Nucleus accumbens (tissue), 56 donors: Measurements from ENCODE around the gene MYO7B.

Experiments used
- DNase-seq, 56 donors: peaks; one replicate each; lab custom pipeline; 2025; lab: John Stamatoyannopoulos, UW

Gene MYO7B

DNA sequence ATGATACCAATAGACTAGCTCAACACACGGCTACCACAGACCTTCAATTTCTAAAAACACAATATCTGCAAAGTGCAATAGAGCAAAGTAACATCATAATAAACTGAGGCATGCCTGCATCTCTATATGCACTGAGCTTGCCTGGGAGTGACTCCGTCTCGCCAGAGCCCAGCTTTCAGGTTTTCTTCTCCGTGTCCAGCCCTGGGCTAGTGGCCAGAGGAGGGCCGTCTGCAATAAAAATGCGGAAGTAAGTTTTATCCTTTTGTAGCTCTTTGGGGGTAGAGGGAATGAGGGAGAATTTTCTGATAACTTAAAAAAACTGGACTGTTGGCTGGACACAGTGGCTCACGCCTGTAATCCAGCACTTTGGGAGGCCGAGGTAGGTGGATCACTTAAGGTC, 69.5 kb downstream of the MYO7B start:
- DNase-seq, result no peak

DNA sequence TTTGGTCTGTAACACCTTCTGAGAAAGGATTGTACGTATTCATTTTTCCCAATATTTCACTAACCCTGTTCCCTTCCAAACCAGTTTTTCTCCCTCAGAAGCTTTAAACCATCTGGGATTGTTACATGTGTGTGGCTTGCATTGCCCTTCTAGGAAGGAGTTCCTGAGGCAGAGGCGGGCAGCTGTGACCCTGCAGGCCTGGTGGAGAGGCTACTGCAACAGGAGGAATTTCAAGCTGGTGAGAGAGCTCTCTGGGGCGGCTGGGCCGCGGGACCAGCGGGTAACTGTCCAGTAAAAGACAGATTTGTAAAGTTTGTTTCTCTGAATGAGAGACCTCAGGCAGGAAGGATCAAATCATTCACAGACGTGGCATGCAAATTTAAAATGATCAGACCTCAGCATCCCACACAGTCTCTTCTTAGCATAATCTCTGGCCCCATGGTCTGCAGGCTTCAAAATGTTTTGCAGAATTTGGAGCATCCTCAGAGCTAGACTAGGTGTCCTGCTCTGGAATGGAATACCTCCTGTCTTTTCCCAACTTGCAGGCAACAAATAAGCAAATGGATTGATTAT, 70.3 kb downstream of the MYO7B start:
- no peak for DNase-seq

DNA sequence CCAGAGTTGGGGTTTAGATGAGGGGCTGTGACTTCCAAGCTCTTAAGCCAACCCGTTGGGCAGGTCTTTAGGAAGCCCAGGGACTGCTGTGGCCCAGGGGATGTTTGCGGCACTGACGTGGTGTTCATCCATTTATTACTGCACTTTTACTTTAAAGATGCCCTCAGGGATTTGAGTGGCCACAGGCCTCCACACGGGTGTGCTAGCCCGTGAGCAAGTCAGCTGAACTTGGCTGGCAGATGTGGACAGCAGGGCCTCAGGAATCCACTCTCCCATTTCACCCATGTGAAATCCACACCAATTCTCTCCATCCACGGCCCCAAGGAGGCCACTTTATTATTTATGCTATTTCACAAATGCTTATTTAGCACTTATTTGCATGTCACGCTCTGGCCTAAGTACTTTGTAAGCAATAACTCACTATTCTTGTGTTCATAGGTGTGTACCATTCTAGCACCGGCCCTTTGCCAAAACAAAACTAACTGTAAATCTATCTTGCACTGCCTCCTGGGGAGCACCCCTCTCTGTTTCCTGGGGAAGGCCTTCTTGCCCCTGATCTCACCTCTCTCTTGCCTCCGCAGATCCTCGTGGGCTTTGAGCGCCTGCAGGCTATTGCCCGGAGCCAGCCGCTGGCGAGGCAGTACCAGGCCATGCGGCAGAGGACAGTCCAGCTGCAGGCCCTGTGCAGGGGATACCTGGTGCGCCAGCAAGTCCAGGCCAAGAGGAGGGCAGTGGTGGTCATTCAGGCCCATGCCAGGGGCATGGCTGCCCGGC, 71.3 kb downstream of the MYO7B start:
- DNase-seq, result no peak

DNA sequence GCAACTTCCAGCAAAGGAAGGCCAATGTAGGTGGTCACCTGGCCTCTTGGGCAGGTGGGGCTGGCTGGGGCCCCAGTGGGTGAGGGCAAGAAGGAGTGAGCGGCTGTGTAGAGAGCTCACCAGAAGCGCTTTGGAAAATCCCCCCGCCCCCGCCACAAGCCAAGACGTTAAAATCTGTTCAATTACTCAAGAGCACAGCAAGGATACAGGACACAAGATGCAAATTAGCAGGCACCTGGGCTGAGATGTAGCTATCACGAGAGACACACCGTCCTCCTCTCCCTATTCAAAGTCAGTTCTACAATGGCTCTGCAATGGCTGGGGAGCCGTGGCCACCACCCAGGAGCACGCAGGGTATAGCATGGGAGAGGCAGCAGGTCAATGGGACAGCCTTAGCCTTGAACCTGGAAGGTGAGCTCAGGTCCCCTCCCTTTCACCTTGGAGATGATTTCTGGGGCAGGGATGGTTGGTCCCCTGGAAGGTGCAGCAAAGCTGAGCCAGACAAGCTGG, 72.0 kb downstream of the MYO7B start:
- DNase-seq, result no peak

DNA sequence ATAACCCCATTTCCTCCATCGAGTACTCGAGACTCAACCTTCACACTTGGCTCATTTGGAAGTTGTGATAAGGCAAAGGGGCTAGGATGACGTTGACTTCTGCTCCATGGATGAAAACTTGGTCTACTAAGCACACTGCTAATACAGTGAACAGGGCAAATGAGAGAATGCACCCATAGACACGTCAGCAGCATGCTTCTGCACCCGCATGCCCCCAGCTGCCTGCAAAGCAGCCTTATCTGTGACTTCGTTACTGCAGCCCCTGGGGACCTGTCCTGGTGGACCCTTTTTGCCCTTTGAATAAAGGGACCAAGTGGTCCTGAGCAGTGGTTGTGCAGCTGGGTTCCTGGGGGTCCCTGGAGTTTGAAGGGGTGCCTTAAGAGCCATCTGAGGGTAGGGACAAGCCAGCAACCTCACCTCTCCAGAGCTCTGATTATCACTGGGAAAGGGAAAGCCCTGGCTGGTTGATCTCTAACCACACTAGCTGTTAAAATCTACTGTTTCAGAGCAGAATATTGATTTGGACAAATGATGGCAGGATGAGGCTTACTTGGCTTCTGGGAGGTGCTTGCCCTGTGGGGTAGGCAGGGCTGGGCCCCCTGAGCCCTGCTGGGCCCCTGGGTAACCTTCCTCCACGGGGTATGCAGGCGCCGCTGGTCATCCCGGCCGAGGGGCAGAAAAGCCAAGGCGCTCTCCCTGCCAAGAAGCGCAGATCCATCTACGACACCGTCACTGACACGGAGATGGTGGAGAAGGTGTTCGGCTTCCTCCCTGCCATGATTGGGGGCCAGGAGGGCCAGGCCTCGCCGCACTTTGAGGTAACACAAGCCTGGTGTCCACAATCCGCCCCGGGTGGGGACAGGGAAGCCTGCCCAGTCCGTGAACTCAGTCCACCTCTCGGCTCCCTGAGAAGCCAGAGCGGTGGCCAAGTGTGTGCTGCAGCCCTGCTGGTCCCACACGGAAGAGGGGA, 72.9 kb downstream of the MYO7B start:
- DNase-seq, result no peak

DNA sequence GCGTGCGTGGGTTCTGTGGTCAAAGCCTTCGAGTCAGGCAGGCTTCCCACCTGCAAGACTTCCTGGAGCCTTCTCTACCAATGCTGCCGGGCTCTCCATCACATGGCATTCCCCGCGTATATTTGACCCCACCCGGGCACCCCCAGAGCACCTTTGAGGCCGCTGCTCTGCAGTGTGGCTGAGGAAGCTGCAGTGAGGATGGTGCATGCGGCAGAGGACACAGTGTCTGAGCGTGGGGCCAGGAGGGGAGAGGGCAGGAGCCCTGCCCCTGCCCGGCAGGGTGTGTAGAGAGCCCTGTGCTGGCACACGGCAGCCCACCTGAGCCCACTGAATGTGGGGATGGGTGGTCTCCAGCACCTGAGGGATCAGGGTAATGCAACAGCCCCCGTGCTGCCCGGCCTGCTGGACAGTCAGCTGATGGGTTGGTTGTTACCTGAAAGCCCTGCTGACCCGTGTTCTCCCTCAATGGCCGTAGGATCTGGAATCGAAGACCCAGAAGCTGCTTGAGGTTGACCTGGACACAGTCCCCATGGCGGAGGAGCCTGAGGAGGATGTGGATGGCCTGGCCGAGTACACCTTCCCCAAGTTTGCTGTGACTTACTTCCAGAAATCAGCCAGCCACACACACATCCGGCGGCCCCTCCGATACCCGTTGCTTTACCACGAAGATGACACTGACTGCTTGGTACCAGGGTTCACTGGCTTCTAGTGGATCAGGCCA, 73.7 kb downstream of the MYO7B start:
- DNase-seq, result no peak

DNA sequence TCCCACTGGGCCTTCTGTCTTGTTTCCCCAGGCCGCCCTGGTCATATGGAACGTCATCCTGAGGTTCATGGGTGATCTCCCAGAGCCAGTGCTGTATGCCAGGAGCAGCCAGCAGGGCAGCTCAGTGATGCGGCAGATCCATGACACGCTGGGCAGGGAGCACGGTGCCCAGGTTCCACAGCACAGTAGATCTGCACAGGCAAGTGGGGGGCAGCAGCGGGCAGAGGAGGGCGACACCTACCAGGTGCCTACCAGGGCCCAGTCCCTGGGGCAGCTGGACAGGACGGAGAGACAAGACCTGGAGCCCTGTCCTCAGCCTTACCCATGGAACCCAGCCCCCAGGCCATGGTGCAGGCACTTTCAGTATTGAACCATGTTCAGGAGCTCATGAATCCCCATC, 74.3 kb downstream of the MYO7B start:
- DNase-seq, result no peak

DNA sequence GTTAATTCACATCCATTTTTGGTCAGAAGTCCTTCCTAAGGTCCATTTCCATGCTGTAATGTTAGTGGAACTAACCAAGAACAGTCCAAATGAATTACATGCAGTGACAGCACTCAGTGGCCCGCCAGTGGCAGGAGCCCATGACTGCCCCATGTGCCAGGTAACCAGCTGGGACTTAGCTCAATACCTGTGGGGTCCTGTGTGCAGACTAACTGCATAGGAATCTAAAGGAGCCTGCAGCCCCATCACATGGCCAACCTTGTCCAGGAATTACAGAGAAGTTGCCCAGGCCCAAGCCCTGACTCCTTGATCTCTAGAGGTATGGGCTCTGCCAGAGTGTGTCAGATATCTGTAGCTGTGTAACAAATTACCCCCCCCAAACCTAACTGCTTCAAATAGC, 75.1 kb downstream of the MYO7B start:
- DNase-seq, result no peak

DNA sequence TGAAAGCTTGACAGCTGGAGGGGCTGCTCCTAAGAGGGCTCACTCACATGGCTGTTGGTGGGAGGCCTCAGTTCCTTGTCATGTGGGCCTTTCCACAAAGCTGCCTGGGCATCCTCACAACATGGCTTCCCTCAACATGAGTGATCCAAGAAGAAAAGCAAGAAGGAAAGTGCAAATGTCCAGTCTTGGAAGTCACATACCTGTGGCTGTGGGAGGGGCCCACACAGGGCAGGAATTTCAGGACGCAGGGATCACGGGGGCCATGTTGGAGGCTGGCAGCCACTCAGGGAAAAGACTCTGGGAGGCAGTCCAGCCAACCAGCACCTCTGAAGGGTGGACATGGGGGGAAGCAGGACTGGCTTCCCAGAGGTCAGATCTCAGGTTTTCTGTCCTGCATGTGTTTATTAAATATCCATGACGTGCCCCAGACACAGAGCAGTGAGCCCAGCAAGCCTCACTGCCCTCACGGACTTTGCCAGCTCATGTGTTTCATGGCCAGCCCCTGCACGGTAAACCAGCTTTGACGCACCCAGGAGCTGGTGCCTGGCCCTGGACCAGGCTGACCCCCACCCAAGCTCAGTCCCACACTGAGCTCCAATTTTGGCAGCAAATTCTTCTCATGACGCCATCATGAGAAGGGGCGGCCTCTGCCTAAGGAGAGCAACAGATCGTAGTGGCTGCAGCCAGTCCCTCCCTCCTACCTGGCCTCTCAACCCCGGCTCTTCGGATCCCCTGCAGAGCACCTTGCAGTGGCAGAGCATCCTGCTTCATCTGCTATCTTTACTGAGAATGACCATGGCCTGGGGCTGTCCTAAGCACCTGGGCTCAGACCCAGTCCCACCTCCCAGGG, 75.8 kb downstream of the MYO7B start:
- DNase-seq, result no peak

DNA sequence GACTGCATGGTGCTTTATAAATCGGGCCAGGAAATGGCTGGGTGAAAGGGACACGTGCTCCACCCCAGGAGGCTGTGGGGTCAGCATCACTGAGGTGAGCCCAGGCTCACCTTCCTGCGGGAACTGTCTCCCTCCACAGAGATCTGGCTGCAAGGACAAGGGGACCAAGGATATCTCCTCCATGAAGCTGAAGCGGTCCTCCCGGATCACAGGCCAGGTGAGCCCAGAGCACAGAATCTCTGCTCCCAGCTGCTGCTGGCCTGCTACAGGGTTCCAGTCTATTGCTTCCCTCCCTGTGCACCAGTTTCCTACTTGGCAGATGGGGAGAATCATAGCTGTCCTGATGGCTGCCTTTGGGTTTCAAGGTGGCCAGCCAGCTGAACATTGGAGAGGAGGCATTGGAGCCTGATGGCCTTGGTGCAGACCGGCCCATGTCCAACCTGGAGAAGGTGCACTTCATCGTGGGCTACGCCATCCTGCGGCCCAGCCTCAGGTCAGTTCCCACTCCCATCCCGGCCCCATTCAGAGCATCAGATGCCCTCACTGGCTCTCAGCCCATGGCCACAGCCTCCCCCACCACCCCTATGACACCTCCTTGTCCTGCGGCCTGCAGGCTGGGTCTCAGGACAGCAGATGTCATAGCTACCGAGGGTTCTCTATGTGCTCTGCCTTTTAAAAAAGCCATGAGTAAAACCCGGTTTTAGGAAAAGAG, 76.8 kb downstream of the MYO7B start:
- no peak for DNase-seq

DNA sequence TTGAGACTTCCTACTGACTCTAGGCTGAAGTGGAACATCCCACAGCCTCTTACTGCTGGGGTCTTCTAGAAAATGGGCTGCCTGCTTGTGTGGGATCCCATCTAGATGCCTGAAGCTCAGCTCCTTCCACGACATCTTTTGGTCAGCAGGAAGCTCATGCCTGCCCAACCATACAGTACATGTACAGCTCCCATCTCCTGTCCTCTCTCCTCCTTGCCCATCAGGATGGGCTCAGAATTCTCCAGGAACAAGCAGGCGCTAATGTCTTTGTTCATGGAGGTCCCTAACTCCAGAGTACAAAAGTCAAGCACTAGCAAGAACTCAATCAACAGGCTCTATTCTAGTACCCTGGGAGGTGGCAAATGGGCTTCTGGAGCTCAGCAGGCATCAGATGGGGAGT, 78.8 kb downstream of the MYO7B start:
- no peak for DNase-seq

DNA sequence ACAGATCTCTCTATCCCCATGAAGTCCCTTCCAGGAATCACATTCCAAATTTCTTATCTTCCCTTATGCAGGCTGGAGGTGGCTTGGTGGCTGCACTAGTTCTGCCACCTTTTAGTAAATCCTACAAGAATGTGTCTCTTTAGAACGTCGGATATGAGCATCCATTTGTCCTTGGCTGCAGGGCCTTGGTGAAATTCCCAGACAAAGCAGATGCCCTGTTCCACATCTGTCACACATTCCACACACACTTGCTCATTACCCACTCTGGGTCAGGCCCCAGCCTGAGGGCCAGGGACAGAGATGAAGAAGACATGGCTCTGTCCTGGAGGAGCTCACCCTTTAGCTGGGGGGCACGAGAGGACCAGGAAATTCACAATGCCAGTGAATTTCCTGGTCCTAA, 79.2 kb downstream of the MYO7B start:
- DNase-seq, result no peak

DNA sequence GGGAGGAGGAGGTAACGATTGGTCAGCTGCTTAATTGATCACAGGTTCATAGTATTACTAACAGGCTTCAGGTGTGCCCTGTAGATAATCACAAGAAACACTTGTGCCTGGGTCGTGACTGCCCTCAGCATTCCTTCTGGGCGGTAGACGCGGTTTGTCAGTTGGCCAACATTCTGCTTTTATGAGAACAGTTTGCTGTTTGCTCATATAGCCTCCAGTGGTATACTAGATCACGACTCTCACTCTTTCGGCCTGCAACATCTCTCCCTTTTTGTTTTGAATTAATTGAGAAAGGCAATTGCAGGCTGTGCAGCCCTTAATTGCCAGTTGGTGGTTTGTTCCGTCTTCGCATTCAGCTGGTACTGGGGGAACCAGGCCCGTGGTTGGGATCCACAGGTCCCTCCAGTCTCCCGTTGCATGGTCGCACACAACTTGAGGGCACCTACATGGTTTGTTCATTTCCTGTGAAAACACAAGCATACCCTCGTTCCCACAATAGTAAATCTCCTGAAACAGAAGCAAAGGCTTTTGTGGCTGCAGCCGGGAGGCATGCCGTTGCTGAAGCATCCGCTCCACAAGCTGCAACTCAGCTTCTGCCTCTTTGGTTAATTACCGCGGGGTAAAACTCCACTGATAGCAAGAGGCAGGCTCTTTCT, 80.2 kb downstream of the MYO7B start:
- DNase-seq, result no peak

DNA sequence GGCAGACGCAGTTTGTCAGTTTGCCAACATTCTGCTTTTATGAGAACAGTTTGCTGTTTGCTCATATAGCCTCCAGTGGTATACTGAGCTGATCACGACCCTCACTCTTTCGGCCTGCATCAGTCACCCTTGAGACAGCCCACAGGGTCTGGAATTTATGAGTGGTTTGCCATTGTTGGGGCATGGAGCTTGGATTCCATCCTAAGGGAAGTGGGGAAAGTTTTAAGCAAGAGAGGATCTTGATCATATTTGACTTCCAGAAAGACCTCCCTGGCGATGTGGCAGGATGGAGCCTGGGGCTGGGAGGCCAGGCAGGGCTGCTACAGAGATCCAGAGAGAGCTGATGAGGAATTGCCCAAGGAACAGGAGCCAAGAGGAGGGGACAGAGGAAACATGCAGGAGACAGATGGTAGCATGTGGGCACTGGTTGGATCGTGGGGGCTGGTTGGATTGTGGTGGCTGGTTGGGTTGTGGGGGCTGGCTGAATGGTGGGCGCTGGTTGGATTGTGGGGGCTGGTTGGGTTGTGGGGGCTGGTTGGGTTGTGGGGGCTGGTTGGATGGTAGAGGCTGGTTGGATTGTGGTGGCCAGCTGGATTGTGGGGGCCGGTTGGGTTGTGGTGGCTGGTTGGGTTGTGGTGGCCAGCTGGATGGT, 83.2 kb downstream of the MYO7B start:
- no peak for DNase-seq

DNA sequence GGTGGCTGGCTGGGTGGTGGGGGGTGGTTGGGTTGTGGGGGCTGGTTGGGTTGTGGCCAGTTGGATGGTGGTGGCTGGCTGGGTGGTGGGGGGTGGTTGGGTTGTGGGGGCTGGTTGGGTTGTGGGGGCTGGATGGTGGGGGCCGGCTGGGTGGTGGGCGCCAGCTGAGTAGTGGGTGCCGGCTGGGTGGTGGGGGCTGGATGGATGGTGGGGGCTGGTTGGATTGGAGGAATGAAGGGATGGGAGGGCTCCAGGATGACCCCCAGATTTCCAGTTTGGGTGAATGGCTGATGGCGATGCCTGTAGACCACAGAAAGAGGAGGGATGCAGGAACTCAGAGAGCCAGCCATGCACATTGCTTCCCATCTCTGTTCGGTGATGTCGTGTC, 83.7 kb downstream of the MYO7B start:
- DNase-seq, result no peak

DNA sequence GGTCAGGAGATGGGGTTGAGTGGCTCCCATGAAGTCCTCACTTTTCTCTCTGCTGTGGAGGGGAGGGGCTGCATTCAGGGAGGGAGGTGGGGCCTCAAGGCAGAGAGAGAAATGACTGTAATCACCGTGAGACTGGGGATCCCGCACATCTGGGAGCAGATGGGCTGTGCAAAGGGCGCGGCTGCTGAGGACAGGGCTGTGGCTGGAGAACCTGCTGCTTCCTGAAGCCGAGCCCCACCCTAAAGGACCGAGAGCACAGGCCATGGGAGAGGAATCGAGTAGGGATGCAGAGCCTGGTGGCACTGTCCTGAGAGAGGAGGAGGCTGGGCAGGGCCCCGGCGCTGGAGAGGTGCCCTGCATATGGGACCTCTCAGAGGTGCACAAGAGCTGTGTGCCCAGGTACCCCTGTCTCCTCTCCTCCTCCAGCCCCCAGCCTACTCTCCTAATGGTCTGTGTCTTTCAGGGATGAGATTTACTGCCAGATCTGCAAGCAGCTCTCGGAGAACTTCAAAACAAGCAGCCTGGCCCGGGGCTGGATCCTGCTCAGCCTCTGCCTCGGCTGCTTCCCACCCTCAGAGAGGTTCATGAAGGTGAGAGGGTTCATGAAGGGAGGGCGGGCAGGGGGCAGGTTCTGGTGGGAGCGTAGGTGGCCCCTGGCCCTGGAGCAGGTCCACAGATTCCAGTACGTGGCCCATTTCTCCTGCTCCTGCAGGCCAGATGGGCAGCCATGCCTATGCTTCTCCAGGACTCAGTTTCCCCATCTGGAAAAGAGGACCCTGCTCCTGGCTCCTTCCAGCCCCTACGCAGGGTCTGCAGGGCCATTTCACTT, 84.6 kb downstream of the MYO7B start:
- DNase-seq, result no peak

DNA sequence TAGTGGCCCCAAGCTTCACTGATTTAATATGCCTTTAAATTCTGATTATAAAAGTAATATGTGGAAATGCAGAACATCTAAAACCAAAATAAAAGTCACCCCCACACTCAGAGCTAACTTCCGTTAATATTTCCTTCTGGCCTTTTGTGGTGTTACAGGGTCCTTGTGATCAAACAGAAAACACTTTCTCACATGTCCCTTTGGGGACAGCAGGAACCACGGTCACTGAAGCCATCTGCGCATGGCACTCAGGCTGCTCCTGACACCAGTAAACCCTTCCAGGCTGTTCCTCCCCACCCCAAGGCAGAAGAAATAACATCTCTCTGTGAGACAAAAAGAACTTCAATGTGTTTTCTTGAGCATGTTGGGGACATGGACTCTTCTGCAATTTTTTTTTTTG, 85.4 kb downstream of the MYO7B start:
- no peak for DNase-seq
